CD4-positive, alpha-beta T cell treated with Interleukin-2 at 100 ng/mL for 4 hours (primary cell): Measurements from ENCODE around the gene F2.
"Not testable (repeated sequence)": the region's sequence is repeated elsewhere in the genome, so short reads cannot be mapped to it uniquely, and the experiment has no call there.

Source experiments
- DNase-seq: peaks from one replicate; pipeline ENCODE4 v3.0.0-alpha.2; 2020; ENCODE audit warnings: low spot score

F2 gene

GRCh38 chr11:46686886-46687795, 31.9 kb upstream of the F2 start:
- DNase-seq, result no peak

- no peak for DNase-seq
Observed at GRCh38 chr11:46690702-46691101, 28.3 kb upstream of the F2 start.

GRCh38 chr11:46692450-46692849, 26.6 kb upstream of the F2 start:
- no peak for DNase-seq

GRCh38 chr11:46693597-46694012, 25.4 kb upstream of the F2 start:
- no peak for DNase-seq

- no peak for DNase-seq
Observed at GRCh38 chr11:46694072-46694471, 24.9 kb upstream of the F2 start.

- DNase-seq, result no peak
Observed at GRCh38 chr11:46694607-46695006, 24.4 kb upstream of the F2 start.

- no peak for DNase-seq
Observed at GRCh38 chr11:46695345-46696211, 23.4 kb upstream of the F2 start.

GRCh38 chr11:46696212-46696558, 22.8 kb upstream of the F2 start:
- DNase-seq, result no peak

GRCh38 chr11:46697303-46697702, 21.7 kb upstream of the F2 start:
- DNase-seq, result no peak

- no peak for DNase-seq
Observed at GRCh38 chr11:46697723-46698122, 21.3 kb upstream of the F2 start.

- no peak for DNase-seq
Observed at GRCh38 chr11:46698597-46698996, 20.4 kb upstream of the F2 start.

- DNase-seq, result peak; percentile 99
Observed at GRCh38 chr11:46700241-46701077, 18.6 kb upstream of the F2 start, which contains the start of the genes ARHGAP1 and ZNF408. TSS of gene ARHGAP1 (minus strand) at chr11:46700619. CDS start at chr11:46696107, 4,512 bp downstream. TSS of gene ZNF408 (plus strand) at chr11:46701031. CDS start at chr11:46701048, 17 bp downstream.

- no peak for DNase-seq
Observed at GRCh38 chr11:46701078-46701654, 17.8 kb upstream of the F2 start.

- no peak for DNase-seq
Observed at GRCh38 chr11:46705070-46705688, 13.8 kb upstream of the F2 start.

GRCh38 chr11:46706886-46707285, 12.1 kb upstream of the F2 start:
- no peak for DNase-seq

- DNase-seq, result not testable (repeated sequence)
Observed at GRCh38 chr11:46709351-46709750, 9.7 kb upstream of the F2 start.

- DNase-seq, result no peak
Observed at GRCh38 chr11:46710821-46711269, 8.2 kb upstream of the F2 start.

- DNase-seq, result no peak
Observed at GRCh38 chr11:46711303-46711702, 7.7 kb upstream of the F2 start.

- no peak for DNase-seq
Observed at GRCh38 chr11:46712874-46713576, 6.0 kb upstream of the F2 start.

GRCh38 chr11:46717825-46718154, 1.2 kb upstream of the F2 start:
- not testable (repeated sequence) for DNase-seq
